HCT116 (cell line): ENCODE results near the gene TCP11L1.

Source experiments
- CBX3 ChIP-seq: IDR thresholded peaks from 2 replicates; pipeline ENCODE4 v1.6.1; 2012; ENCODE audit warnings: low read depth
- CEBPB ChIP-seq: IDR thresholded peaks from 2 replicates; pipeline ENCODE4 v1.6.1; 2012; ENCODE audit warnings: low read depth
- EZH2 ChIP-seq: fragments of 200-600 bp; sonication (generic); IDR thresholded peaks from 2 replicates; pipeline ENCODE4 v1.6.1; 2017; ENCODE audit warnings: antibody characterized with exemption, mixed run types
- EZH2phosphoT487 ChIP-seq: fragments of 200-600 bp; IDR thresholded peaks from 2 replicates; pipeline ENCODE4 v1.6.1; 2018; ENCODE audit warnings: antibody characterized with exemption, borderline replicate concordance
- POLR2A ChIP-seq: IDR thresholded peaks from 2 replicates; pipeline ENCODE4 v1.7.0; 2011; ENCODE audit warnings: borderline replicate concordance; ENCODE audit not compliant: insufficient read depth, insufficient read length; ENCODE audit errors: extremely low read depth
- POLR2AphosphoS5 ChIP-seq: IDR thresholded peaks from 2 replicates; pipeline ENCODE4 v1.6.1; 2011; ENCODE audit warnings: mild to moderate bottlenecking, low read depth, low read length, moderate library complexity
- RAD21 ChIP-seq: IDR thresholded peaks from 2 replicates; pipeline ENCODE4 v1.6.1; 2012; ENCODE audit warnings: low read depth, mild to moderate bottlenecking
- SIN3A ChIP-seq: IDR thresholded peaks from 2 replicates; pipeline ENCODE4 v1.6.1; 2012; ENCODE audit warnings: low read depth
- SP1 ChIP-seq: IDR thresholded peaks from 2 replicates; pipeline ENCODE4 v1.6.1; 2012; ENCODE audit warnings: low read depth
- TCF7L2 ChIP-seq: IDR thresholded peaks from 2 replicates; pipeline ENCODE4 v1.7.0; 2011; ENCODE audit warnings: borderline replicate concordance, inconsistent platforms; ENCODE audit not compliant: insufficient read depth, insufficient read length; ENCODE audit errors: extremely low read depth
- YY1 ChIP-seq: IDR thresholded peaks from 2 replicates; pipeline ENCODE4 v1.6.1; 2011; ENCODE audit warnings: low read length, low read depth, moderate library complexity, mild to moderate bottlenecking; ENCODE audit not compliant: insufficient replicate concordance; ENCODE audit errors: extremely low read depth
- TF ChIP-seq, protein P1 (sequence below), 3 experiments: fragments of 200-600 bp in 1 of 3; sonication (generic) in 1 of 3; IDR thresholded peaks in 2 of 3; conservative IDR thresholded peaks in 1 of 3; 2 replicates each; pipeline ENCODE4 v1.5.1; 2012 to 2017; ENCODE audit warnings: low read depth in 2 of 3, low read length in 2 of 3, antibody characterized with exemption in 1 of 3, borderline replicate concordance in 1 of 3, control low read depth in 1 of 3, mild to moderate bottlenecking in 1 of 3, mixed read lengths in 1 of 3, mixed run types in 1 of 3, moderate library complexity in 1 of 3; ENCODE audit not compliant: insufficient read depth in 1 of 3
- TF ChIP-seq, protein P2 (sequence below): IDR thresholded peaks from 2 replicates; pipeline ENCODE4 v1.6.1; 2012

DNA sequence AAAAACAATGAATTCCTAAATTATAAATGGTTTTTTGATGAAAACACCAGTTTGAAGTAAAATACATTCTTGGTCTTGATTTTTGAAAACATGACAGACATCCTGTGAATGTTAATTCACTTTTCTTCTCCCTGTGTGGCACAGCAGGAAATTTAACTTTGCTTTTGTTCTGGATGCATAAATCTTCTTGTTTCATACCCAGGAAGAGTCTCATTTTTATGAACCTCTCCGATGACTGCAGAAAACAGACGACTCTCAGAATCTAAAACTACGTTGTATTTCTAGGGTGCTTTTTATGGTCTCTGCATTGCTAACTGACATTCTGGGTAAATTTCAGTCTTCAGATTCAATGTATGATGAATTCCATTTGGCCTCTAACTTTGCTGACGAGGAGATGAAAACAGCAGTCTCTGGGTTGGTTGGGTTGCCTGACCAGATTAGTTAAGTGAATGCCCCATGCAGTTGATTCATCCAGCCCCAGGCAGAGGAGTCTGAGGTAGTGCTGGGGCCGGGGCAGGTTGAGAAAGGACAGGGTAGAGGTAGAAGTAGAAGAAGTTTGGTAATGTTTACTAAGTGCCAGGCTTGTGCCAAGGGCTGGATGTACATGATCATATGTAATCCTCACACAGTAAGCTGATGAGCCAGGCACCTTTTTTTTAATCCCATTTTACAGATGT is 20.1 kb downstream of the TCP11L1 start:
- TF ChIP-seq EZH2phosphoT487 (no peak), POLR2A (no peak), EZH2 (no peak), RAD21 (no peak), TCF7L2 (no peak), POLR2AphosphoS5 (no peak), SP1 (no peak), SIN3A (no peak), CEBPB (no peak), CBX3 (no peak), YY1 (no peak)
- TF ChIP-seq, protein P1, sequence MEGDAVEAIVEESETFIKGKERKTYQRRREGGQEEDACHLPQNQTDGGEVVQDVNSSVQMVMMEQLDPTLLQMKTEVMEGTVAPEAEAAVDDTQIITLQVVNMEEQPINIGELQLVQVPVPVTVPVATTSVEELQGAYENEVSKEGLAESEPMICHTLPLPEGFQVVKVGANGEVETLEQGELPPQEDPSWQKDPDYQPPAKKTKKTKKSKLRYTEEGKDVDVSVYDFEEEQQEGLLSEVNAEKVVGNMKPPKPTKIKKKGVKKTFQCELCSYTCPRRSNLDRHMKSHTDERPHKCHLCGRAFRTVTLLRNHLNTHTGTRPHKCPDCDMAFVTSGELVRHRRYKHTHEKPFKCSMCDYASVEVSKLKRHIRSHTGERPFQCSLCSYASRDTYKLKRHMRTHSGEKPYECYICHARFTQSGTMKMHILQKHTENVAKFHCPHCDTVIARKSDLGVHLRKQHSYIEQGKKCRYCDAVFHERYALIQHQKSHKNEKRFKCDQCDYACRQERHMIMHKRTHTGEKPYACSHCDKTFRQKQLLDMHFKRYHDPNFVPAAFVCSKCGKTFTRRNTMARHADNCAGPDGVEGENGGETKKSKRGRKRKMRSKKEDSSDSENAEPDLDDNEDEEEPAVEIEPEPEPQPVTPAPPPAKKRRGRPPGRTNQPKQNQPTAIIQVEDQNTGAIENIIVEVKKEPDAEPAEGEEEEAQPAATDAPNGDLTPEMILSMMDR (IDR thresholded peaks at IDR 0.05 in 2 of 3, conservative IDR thresholded peaks at IDR 0.05 in 1 of 3; ENCODE audit: borderline replicate concordance in 1 of 3, insufficient read depth in 1 of 3, low read depth in 2 of 3, low read length in 2 of 3) = no peak
- TF ChIP-seq, protein P2, sequence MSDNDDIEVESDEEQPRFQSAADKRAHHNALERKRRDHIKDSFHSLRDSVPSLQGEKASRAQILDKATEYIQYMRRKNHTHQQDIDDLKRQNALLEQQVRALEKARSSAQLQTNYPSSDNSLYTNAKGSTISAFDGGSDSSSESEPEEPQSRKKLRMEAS = no peak
